Transverse colon (tissue), 4 donors: ENCODE results near the gene OLFM1.

Source experiments
- POLR2A ChIP-seq: fragments of 450-650 bp; IDR thresholded peaks from one replicate; pipeline ENCODE4 v1.6.1; 2016; ENCODE audit warnings: antibody characterized with exemption, mild to moderate bottlenecking, moderate library complexity
- POLR2AphosphoS5 ChIP-seq, 3 donors: sonication (generic); formaldehyde crosslinking; IDR thresholded peaks; one replicate each; pipeline ENCODE4 v1.6.1; 2016; ENCODE audit warnings: antibody characterized with exemption in 3 of 3
- TF ChIP-seq, protein P1 (sequence below), 5 experiments: fragments of 200-600 bp in 3 of 5; fragments of 450-650 bp in 2 of 5; sonication (generic) in 3 of 5; IDR thresholded peaks; 1 replicate in 2 of 5; 2 replicates in 3 of 5; pipeline ENCODE4 v1.5.1; 2016 to 2017; ENCODE audit warnings: antibody characterized with exemption in 5 of 5, inconsistent platforms in 3 of 5, mild to moderate bottlenecking in 2 of 5, moderate library complexity in 1 of 5

DNA sequence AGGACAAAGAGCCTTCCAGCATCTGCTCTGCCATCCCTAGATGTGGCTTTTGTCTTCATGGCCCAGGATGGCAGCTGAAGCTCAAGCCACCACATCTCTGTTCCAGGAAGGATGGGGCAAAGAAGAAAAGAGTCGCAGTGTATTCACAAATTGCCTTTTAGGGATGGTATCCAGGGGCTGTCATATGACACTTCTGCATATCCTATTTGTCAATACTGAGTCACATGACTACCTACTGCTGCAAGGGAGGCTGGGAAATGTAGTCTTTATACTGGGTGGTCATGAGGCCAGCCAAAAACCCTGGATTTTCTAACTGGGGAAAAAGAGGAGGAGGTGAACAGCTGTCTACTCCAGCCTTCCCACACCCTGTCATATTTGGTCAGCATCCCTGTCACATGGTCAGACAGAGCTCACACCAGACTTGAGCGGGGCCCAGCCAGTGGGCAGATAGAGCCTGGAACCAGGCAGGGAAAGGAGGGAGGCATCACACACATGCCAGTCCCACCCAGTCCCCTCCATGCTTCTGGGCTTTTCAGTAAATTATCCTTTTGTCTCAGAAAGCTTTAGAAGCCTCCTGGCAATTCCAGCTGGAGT is 52.0 kb downstream of the OLFM1 start:
- TF ChIP-seq POLR2AphosphoS5 (IDR thresholded peaks at IDR 0.05) = no peak
- TF ChIP-seq, protein P1, sequence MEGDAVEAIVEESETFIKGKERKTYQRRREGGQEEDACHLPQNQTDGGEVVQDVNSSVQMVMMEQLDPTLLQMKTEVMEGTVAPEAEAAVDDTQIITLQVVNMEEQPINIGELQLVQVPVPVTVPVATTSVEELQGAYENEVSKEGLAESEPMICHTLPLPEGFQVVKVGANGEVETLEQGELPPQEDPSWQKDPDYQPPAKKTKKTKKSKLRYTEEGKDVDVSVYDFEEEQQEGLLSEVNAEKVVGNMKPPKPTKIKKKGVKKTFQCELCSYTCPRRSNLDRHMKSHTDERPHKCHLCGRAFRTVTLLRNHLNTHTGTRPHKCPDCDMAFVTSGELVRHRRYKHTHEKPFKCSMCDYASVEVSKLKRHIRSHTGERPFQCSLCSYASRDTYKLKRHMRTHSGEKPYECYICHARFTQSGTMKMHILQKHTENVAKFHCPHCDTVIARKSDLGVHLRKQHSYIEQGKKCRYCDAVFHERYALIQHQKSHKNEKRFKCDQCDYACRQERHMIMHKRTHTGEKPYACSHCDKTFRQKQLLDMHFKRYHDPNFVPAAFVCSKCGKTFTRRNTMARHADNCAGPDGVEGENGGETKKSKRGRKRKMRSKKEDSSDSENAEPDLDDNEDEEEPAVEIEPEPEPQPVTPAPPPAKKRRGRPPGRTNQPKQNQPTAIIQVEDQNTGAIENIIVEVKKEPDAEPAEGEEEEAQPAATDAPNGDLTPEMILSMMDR (IDR thresholded peaks at IDR 0.05) = no peak
- TF ChIP-seq POLR2A = no peak
